Uterus (tissue), 4 donors: ENCODE results near the gene VPS4B. TPM values are rescaled to one million over a fixed set of nuclear protein-coding genes. Genes with fewer than 3 reads are reported as not detected.

Experiments used
- DNase-seq, 2 donors: peaks; one replicate each; pipeline ENCODE4 v3.0.0-alpha.2; 2019 to 2020
- H3K27ac ChIP-seq, 2 donors: fragments of 200-600 bp; sonication (generic); 1 replicate in 1 of 2; 2 replicates in 1 of 2; pipeline ENCODE4 v1.5.1; 2016 to 2018
- H3K27me3 ChIP-seq, 2 donors: fragments of 200-600 bp; sonication (generic); one replicate each; pipeline ENCODE4 v1.5.1; 2018 to 2019; ENCODE audit warnings: control low read depth in 1 of 2
- H3K36me3 ChIP-seq, 2 donors: fragments of 200-600 bp; sonication (generic); one replicate each; pipeline ENCODE4 v1.5.1; 2019; ENCODE audit warnings: control low read depth in 1 of 2
- H3K4me1 ChIP-seq, 2 donors: fragments of 200-600 bp; sonication (generic); one replicate each; pipeline ENCODE4 v1.5.1; 2018 to 2019; ENCODE audit warnings: control low read depth in 1 of 2
- H3K4me3 ChIP-seq, 2 donors: fragments of 200-600 bp; sonication (generic); 1 replicate in 1 of 2; 2 replicates in 1 of 2; pipeline ENCODE4 v1.5.1; 2018 to 2019; ENCODE audit warnings: mild to moderate bottlenecking in 1 of 2
- H3K9me3 ChIP-seq, 2 donors: fragments of 200-600 bp; sonication (generic); one replicate each; pipeline ENCODE4 v1.5.1; 2019; ENCODE audit warnings: control low read depth in 1 of 2
- POLR2A ChIP-seq, 2 donors: fragments of 450-650 bp; IDR thresholded peaks; one replicate each; pipeline ENCODE4 v1.6.1; 2016; ENCODE audit warnings: antibody characterized with exemption in 2 of 2, mild to moderate bottlenecking in 1 of 2, moderate library complexity in 1 of 2
- intact Hi-C: fragments of 100-400 bp; cut with DNase I; formaldehyde crosslinking; loops from one replicate; pipeline ENCODE4 v1.15.1; 2023; ENCODE audit warnings: low total_unique reads
- total RNA-seq, 4 donors: library from RNA; depleted of rRNA in 3 of 4; stranded (reverse); fragments of >200 nt in 3 of 4; gene quantifications; one replicate each; pipeline versions ENCODE4 v1.1.0 to v1.2.4, GENCODE V29; 2014 to 2023
- TF ChIP-seq, protein P1 (sequence below), 4 experiments: fragments of 200-600 bp in 2 of 4; fragments of 450-650 bp in 2 of 4; sonication (generic) in 2 of 4; IDR thresholded peaks; one replicate each; pipeline ENCODE4 v1.5.1; 2016 to 2019; ENCODE audit warnings: antibody characterized with exemption in 4 of 4, mild to moderate bottlenecking in 2 of 4, moderate library complexity in 1 of 4
- donor health status: DM: yes; HTN: yes; CAD: no.

Gene VPS4B
- total RNA-seq, 4 donors from 2014 or later, result 32.4 to 214 (median 52.2) TPM

DNA sequence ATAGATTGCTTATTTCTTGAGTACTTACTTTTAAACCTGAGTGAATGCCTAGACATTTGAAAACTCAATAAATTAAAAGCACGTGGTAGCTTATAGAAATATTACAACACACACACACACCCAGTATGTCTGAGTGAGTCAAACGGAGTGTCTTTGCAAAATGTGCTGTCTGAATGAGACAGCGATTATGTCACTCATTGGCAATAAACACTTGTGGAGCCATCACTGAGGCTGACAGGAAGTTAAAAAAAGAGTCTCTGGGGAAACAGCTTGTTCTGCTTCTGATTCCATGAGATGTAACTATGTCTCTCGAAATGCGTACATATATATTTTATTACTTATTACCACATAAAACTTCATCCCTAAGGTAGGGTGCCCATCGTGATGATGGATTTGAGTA lies 22.3 kb upstream of the VPS4B start:
- TF ChIP-seq, protein P1, sequence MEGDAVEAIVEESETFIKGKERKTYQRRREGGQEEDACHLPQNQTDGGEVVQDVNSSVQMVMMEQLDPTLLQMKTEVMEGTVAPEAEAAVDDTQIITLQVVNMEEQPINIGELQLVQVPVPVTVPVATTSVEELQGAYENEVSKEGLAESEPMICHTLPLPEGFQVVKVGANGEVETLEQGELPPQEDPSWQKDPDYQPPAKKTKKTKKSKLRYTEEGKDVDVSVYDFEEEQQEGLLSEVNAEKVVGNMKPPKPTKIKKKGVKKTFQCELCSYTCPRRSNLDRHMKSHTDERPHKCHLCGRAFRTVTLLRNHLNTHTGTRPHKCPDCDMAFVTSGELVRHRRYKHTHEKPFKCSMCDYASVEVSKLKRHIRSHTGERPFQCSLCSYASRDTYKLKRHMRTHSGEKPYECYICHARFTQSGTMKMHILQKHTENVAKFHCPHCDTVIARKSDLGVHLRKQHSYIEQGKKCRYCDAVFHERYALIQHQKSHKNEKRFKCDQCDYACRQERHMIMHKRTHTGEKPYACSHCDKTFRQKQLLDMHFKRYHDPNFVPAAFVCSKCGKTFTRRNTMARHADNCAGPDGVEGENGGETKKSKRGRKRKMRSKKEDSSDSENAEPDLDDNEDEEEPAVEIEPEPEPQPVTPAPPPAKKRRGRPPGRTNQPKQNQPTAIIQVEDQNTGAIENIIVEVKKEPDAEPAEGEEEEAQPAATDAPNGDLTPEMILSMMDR (IDR thresholded peaks at IDR 0.05), result no peak
- no peak for TF ChIP-seq POLR2A (IDR thresholded peaks at IDR 0.05)
- H3K36me3 ChIP-seq, result no peaks in the 10 kb centered on the region
- peak overlapping the region; percentile 51 to 64 for H3K27ac ChIP-seq
- no peaks in the 10 kb centered on the region for H3K27me3 ChIP-seq
- intact Hi-C loops, result no loop called here
- no peak overlapping the region for H3K4me3 ChIP-seq
- no peaks in the 10 kb centered on the region for H3K9me3 ChIP-seq
- peaks cover 0 to 5% of the 10 kb centered on the region in 2 donors for H3K4me1 ChIP-seq
- DNase-seq, result no peak

DNA sequence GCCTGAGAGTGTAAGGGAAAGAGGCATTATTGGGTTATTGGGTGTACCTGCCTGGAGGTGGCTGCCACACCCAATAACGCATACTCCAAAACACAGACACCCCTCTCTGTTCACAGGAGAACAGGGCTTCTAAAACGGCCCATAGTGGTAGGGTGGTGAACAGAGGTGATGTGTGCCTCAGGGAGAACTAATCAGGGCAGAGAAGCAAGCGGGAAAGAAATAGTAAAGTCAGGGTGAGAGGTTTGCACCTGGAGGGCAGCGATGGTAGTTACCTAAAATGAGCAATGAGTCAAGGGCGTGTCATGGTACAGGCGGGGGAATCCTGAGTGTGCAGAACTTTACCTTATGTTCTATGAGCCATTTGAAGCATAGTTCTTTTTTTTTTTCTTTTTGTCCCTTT lies 21.6 kb upstream of the VPS4B start:
- H3K9me3 ChIP-seq, result no peaks in the 10 kb centered on the region
- no peak overlapping the region for H3K4me3 ChIP-seq
- intact Hi-C loops, result no loop called here
- peaks cover 0 to 5% of the 10 kb centered on the region in 2 donors for H3K4me1 ChIP-seq
- TF ChIP-seq, protein P1 (IDR thresholded peaks at IDR 0.05), result no peak
- no peak for TF ChIP-seq POLR2A (IDR thresholded peaks at IDR 0.05)
- no peaks in the 10 kb centered on the region for H3K27me3 ChIP-seq
- no peak overlapping the region for H3K27ac ChIP-seq
- DNase-seq, result no peak
- H3K36me3 ChIP-seq, result no peaks in the 10 kb centered on the region

DNA sequence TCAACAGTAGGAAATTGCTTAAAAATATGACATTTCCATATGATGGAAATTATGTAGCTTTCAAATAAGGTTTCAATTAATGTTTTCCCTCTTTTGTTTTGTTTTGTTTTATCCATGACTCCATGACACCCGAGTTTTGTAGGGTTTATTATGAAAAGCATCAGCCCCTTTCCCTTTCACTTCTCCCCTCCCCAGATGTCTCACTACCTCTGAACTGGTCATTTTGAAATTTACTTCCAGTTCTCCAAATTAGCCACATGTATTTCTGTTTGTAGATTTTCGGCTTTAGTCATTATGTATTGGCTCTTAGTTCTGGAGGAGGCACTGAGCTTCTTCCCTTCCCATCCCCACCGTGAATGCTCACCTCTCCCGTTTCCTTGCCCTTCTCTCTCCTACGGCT lies 18.6 kb upstream of the VPS4B start:
- H3K27me3 ChIP-seq, result no peaks in the 10 kb centered on the region
- H3K9me3 ChIP-seq, result no peaks in the 10 kb centered on the region
- no peak overlapping the region for H3K27ac ChIP-seq
- no peaks in the 10 kb centered on the region for H3K36me3 ChIP-seq
- TF ChIP-seq, protein P1 (IDR thresholded peaks at IDR 0.05), result no peak
- no peak overlapping the region for H3K4me3 ChIP-seq
- H3K4me1 ChIP-seq, result peaks cover 0 to 5% of the 10 kb centered on the region in 2 donors
- intact Hi-C loops, result no loop called here
- no peak for DNase-seq

DNA sequence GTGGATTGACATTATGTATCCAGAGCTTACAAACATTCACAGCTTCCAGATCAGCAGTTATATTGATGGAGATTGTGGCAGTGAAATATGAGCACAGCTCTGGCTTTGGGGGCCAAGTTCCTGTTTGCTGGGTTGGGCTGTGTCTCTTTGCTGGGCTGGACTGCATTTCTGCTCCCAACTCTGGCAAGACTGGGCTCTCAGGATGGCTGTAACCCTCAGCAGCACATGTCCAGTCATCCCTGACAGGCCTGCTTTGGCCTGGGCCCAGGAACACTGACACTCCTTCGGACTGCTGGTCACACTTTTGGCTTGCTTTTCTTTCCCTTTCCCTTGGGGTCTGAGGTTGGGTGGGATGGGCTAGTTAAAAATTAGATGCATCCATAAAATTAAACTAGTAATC lies 17.9 kb upstream of the VPS4B start:
- DNase-seq, result no peak
- Histone ChIP-seq H3K27me3 (no peaks in the 10 kb centered on the region), H3K9me3 (no peaks in the 10 kb centered on the region), H3K36me3 (no peaks in the 10 kb centered on the region), H3K27ac (no peak overlapping the region), H3K4me3 (no peak overlapping the region), H3K4me1 (peaks cover 0 to 5% of the 10 kb centered on the region in 2 donors)
- TF ChIP-seq, protein P1 (IDR thresholded peaks at IDR 0.05), result no peak
- no peak for TF ChIP-seq POLR2A (IDR thresholded peaks at IDR 0.05)
- intact Hi-C loops, result no loop called here

DNA sequence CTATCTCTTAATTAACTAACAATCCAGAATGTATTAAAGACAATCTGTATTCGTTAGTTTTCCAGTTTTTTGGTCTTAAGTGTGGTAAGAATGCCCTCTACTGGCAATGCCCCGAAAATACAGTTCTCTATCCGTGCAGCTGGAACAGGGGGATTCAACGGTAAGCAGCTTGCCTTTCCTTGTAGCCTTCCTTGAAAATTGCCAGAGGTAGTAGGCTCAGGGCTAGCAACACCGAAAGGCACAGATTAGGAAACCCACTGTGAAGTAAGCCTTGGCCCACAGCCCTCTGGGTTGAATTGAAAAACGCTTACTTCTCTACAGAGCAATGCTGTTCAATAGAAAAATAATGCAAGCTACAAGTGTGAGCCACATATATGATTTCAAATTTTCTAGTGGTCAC lies 17.1 kb upstream of the VPS4B start:
- Histone ChIP-seq H3K9me3 (no peaks in the 10 kb centered on the region), H3K36me3 (no peaks in the 10 kb centered on the region), H3K27me3 (no peaks in the 10 kb centered on the region), H3K27ac (no peak overlapping the region), H3K4me3 (no peak overlapping the region), H3K4me1 (no peaks in the 10 kb centered on the region)
- peak; percentile 39 to 66 for DNase-seq
- TF ChIP-seq, protein P1 (IDR thresholded peaks at IDR 0.05), result peak; percentile 70 to 87 (median 81)
- no peak for TF ChIP-seq POLR2A (IDR thresholded peaks at IDR 0.05)
- intact Hi-C loops, result loop anchor here (10.0 kb wide), 2 partner anchors 95 to 315 kb away; no protein-coding TSS in a partner anchor
